Fibroblast of upper back skin (primary cell): ENCODE data around the gene TMEM203.

Experiments used
- DNase-seq: peaks from one replicate; pipeline ENCODE4 v3.0.0-alpha.2; 2013

Gene TMEM203

GRCh38 chr9:137217276-137218211, 12.1 kb upstream of the TMEM203 start:
- DNase-seq = no peak

DNA sequence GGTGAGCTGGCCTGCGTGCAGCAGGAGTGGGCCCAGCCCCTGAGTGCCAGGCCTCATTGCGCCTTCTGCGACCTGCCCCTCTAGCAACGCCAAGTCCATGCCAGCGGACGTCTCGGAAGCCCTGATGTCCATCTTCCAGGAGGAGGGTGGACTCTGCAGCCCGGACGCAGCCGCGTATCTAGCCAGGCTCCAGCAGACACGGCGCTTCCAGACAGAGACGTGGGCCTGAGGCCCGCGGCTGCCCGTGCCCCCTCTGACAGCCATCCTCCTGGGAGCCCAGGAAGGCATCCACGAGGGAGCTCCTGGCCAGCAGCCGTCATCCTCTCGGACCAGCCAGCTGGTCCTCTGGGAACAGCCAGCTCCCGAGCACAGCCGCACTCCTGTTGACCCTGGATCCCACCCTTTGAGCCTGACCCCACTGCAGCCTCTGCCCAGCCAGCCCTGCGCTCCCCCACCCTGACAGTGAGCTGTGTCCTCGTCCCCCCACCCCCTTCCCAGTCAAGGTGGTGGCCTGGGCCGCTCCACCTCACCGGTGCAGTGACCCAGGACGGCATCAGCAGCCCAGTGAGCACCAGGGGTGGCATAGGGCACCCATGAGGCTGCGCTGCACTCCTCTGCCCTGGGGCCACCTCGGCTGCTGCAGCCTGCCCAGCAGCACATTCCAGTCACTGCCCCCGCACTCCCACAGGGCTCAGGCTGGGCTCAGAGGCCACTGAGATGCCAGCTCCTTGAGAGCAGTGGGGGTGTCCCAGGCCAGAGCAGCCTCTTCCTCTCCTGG, 10.9 kb upstream of the TMEM203 start:
- DNase-seq = no peak

DNA sequence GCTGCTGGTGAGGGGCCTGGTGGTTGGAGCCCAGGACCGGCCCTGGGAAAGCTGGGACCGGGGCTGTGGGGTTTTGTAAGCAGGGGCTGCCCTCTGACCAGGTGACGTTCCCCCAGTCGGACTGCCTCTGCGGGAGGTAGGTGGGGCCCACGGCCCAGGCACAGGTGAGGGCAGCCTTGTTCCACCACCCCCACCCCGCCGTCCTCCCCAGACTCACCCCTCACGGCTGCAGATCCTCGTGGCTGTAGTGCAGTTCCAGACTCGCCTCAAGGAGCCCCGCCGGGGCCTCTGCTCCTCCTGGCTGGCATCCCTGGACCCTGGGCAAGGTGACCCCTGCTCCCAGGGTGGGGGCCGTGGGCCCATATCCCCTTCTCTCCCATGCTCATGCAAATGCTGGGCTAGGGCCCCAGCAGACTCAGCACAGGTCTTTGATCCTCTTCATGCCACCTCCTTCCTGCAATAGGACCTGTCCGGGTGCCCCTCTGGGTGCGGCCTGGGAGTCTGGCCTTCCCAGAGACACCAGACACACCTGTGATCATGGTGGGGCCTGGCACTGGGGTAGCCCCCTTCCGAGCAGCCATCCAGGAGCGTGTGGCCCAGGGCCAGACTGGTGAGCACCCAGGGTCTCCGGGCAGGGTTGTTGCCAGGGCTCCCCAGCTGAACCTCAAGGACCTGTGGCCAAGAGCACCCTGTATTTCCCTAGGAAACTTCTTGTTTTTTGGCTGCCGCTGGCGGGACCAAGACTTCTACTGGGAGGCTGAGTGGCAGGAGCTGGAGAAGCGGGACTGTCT, 9.9 kb upstream of the TMEM203 start:
- DNase-seq = no peak

DNA sequence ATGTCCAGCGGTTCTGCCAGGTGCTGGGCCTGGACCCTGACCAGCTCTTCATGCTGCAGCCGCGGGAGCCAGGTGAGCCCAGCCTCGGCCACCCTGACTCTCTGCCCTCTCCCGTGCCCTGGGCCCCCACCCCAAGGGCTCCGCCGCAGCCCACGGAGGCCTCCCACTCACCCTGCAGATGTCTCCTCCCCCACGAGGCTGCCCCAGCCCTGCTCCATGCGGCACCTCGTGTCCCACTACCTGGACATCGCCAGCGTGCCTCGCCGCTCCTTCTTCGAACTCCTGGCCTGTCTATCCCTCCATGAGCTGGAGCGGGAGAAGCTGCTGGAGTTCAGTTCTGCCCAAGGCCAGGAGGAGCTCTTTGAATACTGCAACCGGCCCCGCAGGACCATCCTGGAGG, 9.2 kb upstream of the TMEM203 start:
- DNase-seq = no peak

DNA sequence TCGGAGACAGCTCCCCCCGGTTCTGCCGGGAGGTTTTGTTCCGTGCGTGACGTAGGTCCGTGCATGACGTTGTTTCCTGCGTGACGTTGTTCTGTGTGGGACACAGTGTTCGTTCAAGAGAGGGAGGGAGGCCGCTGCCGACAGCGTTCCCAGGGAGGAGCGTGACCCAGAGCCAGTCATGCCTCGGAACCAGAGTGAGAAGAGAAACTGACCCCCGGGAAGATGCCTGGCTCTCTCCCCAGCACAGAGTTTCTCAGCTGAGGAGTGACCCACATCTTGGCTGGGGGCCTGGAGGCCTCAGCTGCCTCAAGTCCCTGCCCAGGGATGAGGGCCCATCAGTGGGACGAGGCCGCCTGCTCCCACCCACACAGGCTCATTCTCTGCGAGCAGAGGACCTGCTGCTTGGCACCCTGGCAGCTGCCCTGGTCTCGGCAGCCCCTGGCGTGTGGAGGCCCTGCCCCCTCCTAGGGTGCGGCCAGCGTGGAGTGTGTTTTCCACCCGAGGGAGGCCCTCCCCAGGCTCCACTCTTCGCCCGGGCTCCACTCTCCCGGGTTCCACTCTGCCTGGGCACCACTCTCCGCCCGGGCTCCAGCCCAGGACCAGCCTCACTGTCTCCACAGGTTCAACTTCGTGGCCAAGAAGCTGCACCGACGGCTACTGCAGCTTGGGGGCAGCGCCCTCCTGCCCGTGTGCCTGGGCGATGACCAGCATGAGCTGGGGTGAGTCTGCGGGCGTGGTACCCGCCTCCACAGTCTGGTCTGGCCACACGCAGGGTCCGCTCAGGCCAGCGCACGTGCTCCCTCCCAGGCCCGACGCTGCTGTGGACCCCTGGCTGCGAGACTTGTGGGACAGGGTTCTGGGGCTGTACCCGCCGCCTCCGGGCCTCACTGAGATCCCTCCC, 8.0 kb upstream of the TMEM203 start:
- no peak for DNase-seq

DNA sequence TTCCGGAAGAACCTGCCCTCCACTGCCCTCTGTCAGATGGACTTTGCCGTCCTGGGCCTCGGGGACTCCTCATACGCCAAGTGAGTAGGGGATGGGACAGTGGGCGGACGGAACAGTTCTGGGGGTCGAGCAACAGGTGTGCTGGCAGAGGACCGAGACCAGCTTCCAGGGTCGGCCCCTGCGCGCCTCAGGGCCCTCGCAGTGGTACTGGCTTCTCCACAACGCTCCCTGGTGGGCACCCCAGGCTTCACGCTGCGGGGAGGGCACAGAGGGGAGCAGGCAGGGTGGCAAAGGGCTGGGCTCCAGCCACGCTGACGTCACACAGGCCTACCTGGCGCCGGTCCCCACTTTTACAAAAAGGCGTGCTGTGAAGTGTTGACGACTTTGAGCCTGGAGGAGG, 7.1 kb upstream of the TMEM203 start:
- DNase-seq = no peak

DNA sequence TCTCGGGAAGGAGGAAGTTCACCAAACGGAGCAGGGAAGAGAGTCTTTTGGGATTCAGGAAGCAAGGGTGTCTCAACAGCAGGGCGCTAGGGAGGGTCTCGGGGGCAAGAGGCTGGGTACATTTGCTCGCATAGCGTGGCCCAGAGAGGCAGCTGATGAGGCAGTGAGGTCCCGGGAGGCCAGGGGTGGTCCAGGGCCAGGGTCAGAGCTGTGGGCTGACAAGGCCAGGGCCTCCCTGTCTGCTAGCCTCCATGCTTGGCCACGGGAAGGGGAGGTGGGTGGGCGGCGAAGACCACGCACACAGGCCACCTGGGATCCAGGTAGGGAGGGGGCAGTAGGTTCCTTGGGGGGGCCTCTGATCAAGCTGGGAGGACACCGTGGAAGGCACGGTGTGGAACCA, 6.1 kb upstream of the TMEM203 start:
- no peak for DNase-seq

- DNase-seq = no peak
Observed at GRCh38 chr9:137206602-137207001, 1.2 kb upstream of the TMEM203 start.

GRCh38 chr9:137204731-137205125, 720 bp downstream of the TMEM203 start:
- no peak for DNase-seq

DNA sequence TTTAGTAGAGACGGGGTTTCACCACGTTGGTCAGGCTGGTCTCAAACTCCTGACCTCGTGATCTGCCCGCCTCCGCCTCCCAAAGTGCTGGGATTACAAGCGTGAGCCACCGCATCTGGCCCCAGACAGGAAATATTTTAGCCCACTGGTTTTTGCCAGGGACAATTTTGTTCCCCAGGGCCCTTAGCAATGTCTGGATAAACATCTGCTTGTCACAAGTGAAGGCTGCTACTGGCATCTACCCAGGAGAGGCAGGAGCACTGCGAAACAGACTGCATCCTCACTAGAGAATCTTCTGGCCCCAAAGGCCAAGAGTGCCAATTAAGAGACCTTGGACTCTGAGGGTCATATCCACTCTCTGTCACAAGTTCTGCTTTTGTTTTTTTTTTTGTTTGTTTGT, 2.5 kb downstream of the TMEM203 start:
- DNase-seq = no peak

DNA sequence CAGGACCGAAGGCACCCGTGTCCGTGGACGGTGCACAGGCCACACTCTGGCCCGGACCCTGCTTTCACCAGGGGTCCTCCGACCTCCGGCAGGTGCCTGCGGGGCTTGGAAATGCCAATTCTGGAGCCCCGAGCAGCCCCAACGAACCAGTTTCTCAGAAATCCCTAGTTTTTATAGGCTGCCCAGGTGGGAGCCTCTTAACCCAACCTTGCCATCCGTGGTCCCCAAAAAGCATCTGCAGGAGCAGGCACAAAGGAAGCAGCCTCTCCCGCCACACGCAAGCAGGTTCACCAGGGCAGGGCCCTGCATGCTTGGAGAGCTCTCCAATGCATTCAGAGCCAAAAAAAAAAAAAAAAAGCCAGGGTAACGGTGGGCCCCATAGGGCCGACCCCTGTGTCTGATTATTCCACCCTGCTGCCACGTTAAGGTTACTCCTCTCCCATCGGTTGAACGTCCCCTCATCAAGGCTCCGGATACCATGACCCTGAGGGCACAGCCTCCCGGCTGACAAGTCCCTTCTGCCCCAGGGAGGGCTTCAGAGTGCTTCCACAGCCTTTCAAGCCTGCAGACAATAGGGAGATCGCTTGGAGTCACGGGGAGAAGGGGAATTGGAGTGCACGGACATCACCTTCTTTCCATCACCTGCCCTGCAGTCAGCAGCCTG, 4.1 kb downstream of the TMEM203 start:
- no peak for DNase-seq

DNA sequence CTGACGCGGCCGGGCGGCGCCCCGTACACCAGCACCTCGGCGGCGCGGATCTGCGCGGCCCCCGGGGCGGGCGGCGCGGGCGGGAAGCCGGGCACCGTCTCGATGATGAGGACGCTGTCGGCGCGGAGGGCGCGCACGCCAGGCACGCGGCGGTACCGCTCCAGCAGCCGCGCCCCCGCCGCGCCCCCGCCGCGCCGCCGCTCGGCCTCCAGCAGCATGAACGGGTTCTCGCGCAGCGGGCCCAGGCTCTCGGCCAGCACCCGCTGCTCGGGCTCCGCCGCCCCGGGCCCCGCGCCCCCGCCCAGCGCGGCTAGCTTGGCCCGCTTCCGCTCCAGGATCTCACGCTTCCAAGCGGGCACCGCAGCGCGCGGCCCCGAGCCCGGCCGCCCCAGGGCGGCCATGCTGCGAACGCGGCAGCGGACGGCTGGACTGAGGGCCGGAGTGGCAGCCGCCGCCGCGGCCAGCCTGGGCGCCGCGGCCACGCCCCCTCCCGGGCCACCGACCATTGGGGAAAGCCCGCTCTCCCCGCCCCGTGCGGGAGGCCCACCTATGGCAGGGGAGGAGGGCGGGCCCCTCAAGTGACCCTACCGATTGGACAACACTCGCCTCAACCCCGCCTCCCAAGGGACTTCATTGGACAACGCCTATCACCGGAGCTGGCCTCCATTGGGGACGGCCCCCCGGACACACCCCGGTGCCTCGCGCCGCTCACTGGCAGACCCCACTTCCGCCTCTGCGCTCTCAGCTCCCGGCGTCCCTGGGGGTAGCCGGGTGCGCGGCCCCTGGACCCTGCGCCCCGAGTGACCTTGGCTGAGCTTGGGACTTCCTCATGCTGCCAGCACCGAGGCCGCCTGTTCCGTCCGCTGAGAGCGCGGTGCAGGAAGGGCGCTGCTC, 4.9 kb downstream of the TMEM203 start, which contains the start of gene TPRN:
TSS of gene TPRN (minus strand) at position 431 of the 894 bp plus-strand sequence. CDS start at position 401, 30 bp downstream.
- DNase-seq = peak; percentile 100

GRCh38 chr9:137199411-137200121, 5.9 kb downstream of the TMEM203 start:
- DNase-seq = no peak

DNA sequence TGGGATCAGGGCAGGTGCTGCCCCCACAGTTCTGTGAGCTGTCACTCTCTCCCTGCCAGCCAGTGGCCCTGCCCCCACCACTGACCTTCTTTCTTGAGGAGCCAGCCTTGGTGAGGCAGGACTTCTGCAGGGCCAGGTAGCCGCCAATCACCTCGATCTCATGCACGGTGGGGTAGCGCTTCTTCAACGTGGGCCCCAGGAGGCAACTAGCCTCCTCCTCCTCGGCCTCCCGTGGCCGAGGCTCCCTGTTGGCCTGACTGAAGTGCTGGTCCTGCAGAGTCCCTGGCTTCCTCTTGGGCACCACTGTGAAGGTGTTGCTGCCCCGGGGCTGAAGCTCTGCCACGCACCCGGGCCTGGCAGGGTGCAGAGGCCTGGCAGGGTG, 6.6 kb downstream of the TMEM203 start:
- DNase-seq = no peak

GRCh38 chr9:137198051-137198901, 7.2 kb downstream of the TMEM203 start:
- DNase-seq = no peak

DNA sequence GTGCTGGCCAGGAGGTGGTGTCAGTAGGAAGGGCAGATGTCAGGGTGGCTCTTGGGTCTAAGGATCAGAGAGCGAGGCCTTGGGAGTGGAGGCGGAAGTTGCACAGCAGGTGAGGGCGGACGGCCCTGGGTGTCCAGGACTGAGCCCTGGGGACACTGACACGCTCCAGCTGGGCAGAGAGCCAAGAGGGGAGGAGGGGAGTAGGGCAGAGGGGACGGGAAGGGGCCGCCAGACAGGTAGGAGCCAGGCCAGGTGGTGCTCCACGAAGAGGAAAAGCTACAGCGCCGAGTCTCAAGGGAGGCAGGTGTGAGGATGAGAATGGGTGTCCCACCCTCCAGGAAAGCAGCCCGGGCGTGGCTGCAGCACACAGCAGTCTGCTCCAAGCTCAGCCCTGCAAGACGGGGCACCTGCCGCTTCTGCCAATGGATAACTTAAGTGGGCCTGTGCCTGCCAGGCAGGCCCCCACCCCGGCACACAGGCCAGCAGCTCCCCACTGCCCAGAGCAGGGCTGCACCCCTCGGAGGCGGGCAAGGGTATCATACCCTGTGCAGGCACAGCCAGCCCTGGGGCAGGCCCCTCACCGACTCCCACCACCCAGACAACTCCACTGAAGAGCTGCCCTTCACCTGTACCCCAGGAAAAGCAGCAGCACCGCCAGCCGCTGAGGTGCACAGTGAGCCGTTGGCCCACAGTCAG, 9.8 kb downstream of the TMEM203 start:
- DNase-seq = no peak

DNA sequence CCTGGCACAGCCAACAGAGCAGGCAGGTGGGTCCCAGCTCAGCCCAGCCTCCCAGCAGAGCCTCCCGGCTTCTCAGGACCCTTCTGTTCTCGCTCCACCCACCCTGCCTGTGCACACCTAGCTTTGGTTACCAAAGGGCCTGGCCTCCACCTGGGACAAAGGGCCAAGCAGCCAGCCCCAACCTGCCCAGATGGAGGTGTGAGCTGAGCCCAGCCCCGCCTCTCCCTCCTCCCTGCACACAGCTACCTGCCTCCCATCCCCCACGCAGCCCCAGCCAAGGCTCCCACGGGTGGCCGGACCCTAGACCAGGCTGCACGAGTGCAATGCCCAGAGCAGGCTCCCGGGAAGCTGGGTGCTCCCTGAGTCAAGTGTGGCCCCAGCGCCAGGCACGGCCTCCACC, 10.5 kb downstream of the TMEM203 start:
- no peak for DNase-seq

GRCh38 chr9:137194388-137194787, 11.1 kb downstream of the TMEM203 start:
- no peak for DNase-seq
